ENCODE data around the gene ZFYVE16. TPM values are rescaled to one million over a fixed set of nuclear protein-coding genes. Genes with fewer than 3 reads are reported as not detected.
A peak's percentile ranks its signal among the peaks of the same experiment; 100 is the strongest.

Gene ZFYVE16
- total and polyA plus RNA-seq, 10 of the 15 experiments (the other 5 are each of a cell fraction or from before 2014, with no cell fraction given) = 2.9 to 11.2 (median 7.8) TPM

- no peaks in the 10 kb centered on the region for H3K27me3 ChIP-seq (replicated peaks in 1 of 2; ENCODE audit: control insufficient read depth in 2 of 2, insufficient read depth in 2 of 2, low read length in 1 of 2)
- H3K4me2 ChIP-seq (ENCODE audit: control insufficient read depth, insufficient read depth) = peak overlapping the region; percentile 83
- ChIA-PET CTCF (interaction anchor here (1.2 kb wide), 1 partner anchor 73 kb away, joined by 4 read pairs; no protein-coding TSS in a partner anchor), POLR2A (interaction anchor here (0.5 to 2.4 kb wide), 5 partner anchors 11 to 1493 kb away, joined by 3 to 12 read pairs (median 6); partner anchors contain the start of gene SERINC5), RAD21 (ENCODE audit: unreplicated experiment) (no interaction called here), SMC1A (ENCODE audit: uncharacterized antibody, unreplicated experiment) (interaction anchor here (0.8 kb wide), 1 partner anchor 8 kb away, joined by 3 read pairs; no protein-coding TSS in a partner anchor)
- no peaks in the 10 kb centered on the region for H3K9me3 ChIP-seq (replicated peaks; ENCODE audit: control insufficient read depth, insufficient read depth, low read length)
- H4K20me1 ChIP-seq (ENCODE audit: control insufficient read depth, insufficient read depth) = no peaks in the 10 kb centered on the region
- H3K9ac ChIP-seq (ENCODE audit: control insufficient read depth, insufficient read depth, low read length) = peak overlapping the region; percentile 74
- intact Hi-C loops (cut with micrococcal nuclease; ENCODE audit: unreplicated experiment) (no loop called here), in situ Hi-C loops (cut with MboI) (no loop called here)
- H3K4me1 ChIP-seq (ENCODE audit: control insufficient read depth, insufficient read depth, low read length) = no peaks in the 10 kb centered on the region
- H2AFZ ChIP-seq (ENCODE audit: control insufficient read depth, low read depth, low read length) = peak overlapping the region; percentile 84
- peak; percentile 72 for ATAC-seq
- TSS peak; percentile 63 for BruUV-seq (replicated peaks)
- H3K79me2 ChIP-seq (ENCODE audit: control insufficient read depth, insufficient read depth, low read length) = peaks cover 11% of the 10 kb centered on the region
- FAIRE-seq = peak; percentile 38
- no peaks in the 10 kb centered on the region for H3K36me3 ChIP-seq (ENCODE audit: control insufficient read depth in 2 of 2, insufficient read depth in 2 of 2, low read length in 1 of 2)
- 23% methylated on average over 19 of the region's 24 CpGs for WGBS (ENCODE audit: insufficient coverage, insufficient replicate concordance, low lambda C conversion rate, missing lambda C conversion rate)
- H3K27ac ChIP-seq (ENCODE audit: control insufficient read depth, insufficient read depth) = peak overlapping the region; percentile 62
- H3K4me3 ChIP-seq = peak overlapping the region; percentile 93
- no peak for DNase-seq (ENCODE audit: low read depth, low spot score)
- TF ChIP-seq IKZF2 (IDR thresholded peaks at IDR 0.05) (peak in 1 of 2 experiments; percentile 63; a peak in 1 of 4 replicates), BCLAF1 (IDR thresholded peaks at IDR 0.05) (no peak), LARP7 (IDR thresholded peaks at IDR 0.05) (peak; percentile 3; the same call in 1 of the 2 replicates), ZNF24 (IDR thresholded peaks at IDR 0.05) (0 out of 2 replicates have a peak, but pooled peaks have one; percentile 5), CTCF (IDR thresholded peaks at IDR 0.05 in 2 of 3, conservative IDR thresholded peaks at IDR 0.05 in 1 of 3; ENCODE audit: control insufficient read depth in 2 of 3, extremely low read depth in 1 of 3, insufficient read depth in 1 of 3, low read depth in 3 of 3, low read length in 3 of 3) (peak in 1 of 3 experiments; percentile 29; a peak in 1 of 6 replicates), DPF2 (IDR thresholded peaks at IDR 0.05) (0 out of 2 replicates have a peak, but pooled peaks have one; percentile 16)
These were observed 861 bp downstream of the ZFYVE16 start for GRCh38 chr5:80408484-80409366.
